ENCODE data around the gene ITIH4. TPM values are rescaled to one million over a fixed set of nuclear protein-coding genes. Genes with fewer than 3 reads are reported as not detected.

The ITIH4 gene
- total RNA-seq: not detected in 2 replicates

DNA sequence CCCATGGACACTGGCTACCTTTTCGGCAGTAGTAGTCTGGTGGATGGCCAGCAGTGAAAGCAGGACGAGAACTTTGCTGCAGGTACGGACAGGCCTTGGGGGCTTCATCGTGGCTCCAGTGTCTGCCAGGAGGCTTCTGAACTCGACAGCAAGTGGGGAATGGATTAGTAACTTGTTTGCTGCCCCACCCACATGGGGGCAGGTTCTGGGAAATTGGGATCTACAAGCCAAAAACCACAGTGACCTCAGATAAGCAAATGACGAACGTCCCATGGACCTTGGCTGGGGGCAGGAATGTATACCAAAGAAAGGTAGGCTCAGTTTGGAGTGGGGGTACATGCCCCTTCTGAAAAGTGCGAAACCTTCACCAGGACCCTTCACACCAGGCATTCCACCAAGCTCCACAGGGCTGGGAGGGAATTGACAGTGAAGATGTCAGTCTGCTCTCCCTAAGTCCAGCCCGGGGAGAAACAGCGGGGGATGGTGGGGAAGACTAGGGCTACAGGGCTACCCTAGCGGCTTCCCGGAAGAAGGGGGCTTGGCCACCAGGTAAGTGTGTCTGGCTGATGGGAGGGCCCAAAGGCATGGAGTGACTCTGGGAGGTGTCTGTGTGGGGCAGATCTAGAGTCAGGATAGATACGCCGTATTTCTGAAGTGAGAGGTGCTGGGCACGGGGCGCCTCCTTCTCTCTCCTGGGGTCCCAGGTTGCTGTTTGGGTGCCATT, at the start of gene ITIH4:
TSS of gene ITIH4 (minus strand) at position 138 of the 724 bp plus-strand sequence. CDS start at position 108, 30 bp downstream.

DNA sequence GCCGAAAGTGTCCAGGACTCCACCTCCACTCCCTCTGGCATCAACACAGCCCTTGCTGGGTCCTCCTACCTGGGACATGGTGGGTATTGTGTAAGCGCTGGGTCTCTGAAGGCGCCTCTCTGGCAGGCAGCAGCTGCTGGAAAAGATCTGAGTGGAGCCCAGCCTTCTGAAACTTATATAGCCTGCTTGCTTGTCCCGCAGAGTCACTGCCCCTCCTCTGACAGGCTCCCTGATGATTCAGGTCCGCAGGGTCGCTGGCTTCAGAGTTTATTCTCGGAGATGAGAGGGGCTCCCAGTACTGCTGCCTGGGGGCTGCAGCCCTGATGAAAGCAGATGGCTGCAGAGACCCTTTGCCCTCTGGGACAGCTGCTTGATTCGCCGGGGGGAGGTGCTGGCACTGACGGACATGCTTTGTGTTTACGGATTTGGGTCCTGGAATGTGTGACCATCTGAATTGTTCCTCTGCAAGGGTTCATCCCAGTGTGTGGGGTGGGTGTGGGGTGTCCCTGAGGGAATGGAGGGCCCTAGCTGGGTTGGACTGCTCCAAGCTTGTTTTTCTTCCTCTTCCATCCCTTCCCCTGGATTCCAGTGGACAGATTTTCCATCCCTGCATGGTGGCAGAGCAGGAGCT, 4.5 kb upstream of the ITIH4 start, which contains the start of gene MUSTN1:
TSS of gene MUSTN1 (minus strand) at position 149 of the 631 bp plus-strand sequence. CDS start at position 78, 71 bp downstream.

GRCh38 chr3:52794612-52795099, 35.8 kb downstream of the ITIH4 start, which contains the start of gene ITIH3:
ITIH3 (plus strand) TSS chr3:52794796; CDS start chr3:52794804, 8 bp downstream.

GRCh38 chr3:52777127-52777958, 53.1 kb downstream of the ITIH4 start, which contains the start of gene ITIH1:
ITIH1 (plus strand) TSS chr3:52777599; CDS start chr3:52777616, 17 bp downstream.

GRCh38 chr3:52770496-52771333, 59.8 kb downstream of the ITIH4 start, which contains the start of gene NEK4:
NEK4 (minus strand) TSS chr3:52770940; CDS start chr3:52770746, 194 bp downstream.

Other genes starting within 250 kb of the ITIH4 start
- gene PBRM1, start 144.8 kb downstream of the ITIH4 start, total RNA-seq: 30.9 and 40.2 TPM in 2 replicates
- 72.3 and 80.9 TPM in 2 replicates for gene GNL3, start 144.6 kb downstream of the ITIH4 start, total RNA-seq
- gene GLT8D1, start 124.9 kb downstream of the ITIH4 start, total RNA-seq: 88.7 and 115 TPM in 2 replicates
- 144 and 267 TPM in 2 replicates for gene SPCS1, start 124.6 kb downstream of the ITIH4 start, total RNA-seq
- gene NEK4, start 59.7 kb downstream of the ITIH4 start, total RNA-seq: 11.1 and 12.2 TPM in 2 replicates
- not detected in 2 replicates for gene ITIH1, start 53.1 kb downstream of the ITIH4 start, total RNA-seq
- 0.13 TPM in 1 of 2 replicates, not detected in the other for gene ITIH3, start 35.9 kb downstream of the ITIH4 start, total RNA-seq
- gene MUSTN1, start 4.3 kb upstream of the ITIH4 start, total RNA-seq: 5.7 TPM in 1 of 2 replicates, not detected in the other
- 10.9 and 12.9 TPM in 2 replicates for gene STIMATE, start 66.9 kb upstream of the ITIH4 start, total RNA-seq
- 1.0 and 3.2 TPM in 2 replicates for gene SFMBT1, start 215.4 kb upstream of the ITIH4 start, total RNA-seq